Measurements from ENCODE around the gene ZNF548.
"Not testable (repeated sequence)": the region's sequence is repeated elsewhere in the genome, so short reads cannot be mapped to it uniquely, and the experiment has no call there.

The ZNF548 gene

GRCh38 chr19:57389730-57390598 is at the start of gene ZNF548:
Gene ZNF548, plus strand, starts transcription at chr19:57389854. Its CDS starts 246 bp downstream, at chr19:57390100.
- peak; percentile 99 for DNase-seq (ENCODE audit: low read depth)

GRCh38 chr19:57342582-57342981 is 47.1 kb upstream of the ZNF548 start:
- no peak for DNase-seq (ENCODE audit: low read depth)

- no peak for DNase-seq (ENCODE audit: low read depth)
Observed at GRCh38 chr19:57348136-57348535, 41.5 kb upstream of the ZNF548 start.

- DNase-seq (ENCODE audit: low read depth): peak; percentile 96
Observed at GRCh38 chr19:57350877-57351805, 38.5 kb upstream of the ZNF548 start, which contains the start of gene ZNF304. Gene ZNF304, plus strand, starts transcription at chr19:57351271. Its CDS starts 394 bp downstream, at chr19:57351665.

GRCh38 chr19:57351867-57352266 is 37.8 kb upstream of the ZNF548 start:
- no peak for DNase-seq (ENCODE audit: low read depth)

- no peak for DNase-seq (ENCODE audit: low read depth)
Observed at GRCh38 chr19:57355916-57356315, 33.7 kb upstream of the ZNF548 start.

- no peak for DNase-seq (ENCODE audit: low read depth)
Observed at GRCh38 chr19:57357406-57357805, 32.2 kb upstream of the ZNF548 start.

GRCh38 chr19:57359300-57359699 is 30.4 kb upstream of the ZNF548 start:
- DNase-seq (ENCODE audit: low read depth): no peak

- no peak for DNase-seq (ENCODE audit: low read depth)
Observed at GRCh38 chr19:57362419-57362818, 27.2 kb upstream of the ZNF548 start.

GRCh38 chr19:57362997-57363687 is 26.5 kb upstream of the ZNF548 start, which contains the start of the genes TRAPPC2B and ZNF547:
Gene TRAPPC2B, plus strand, starts transcription at chr19:57363551. Its CDS starts 1,283 bp downstream, at chr19:57364834.
Gene ZNF547, plus strand, starts transcription at chr19:57363551. Its CDS starts 5,005 bp downstream, at chr19:57368556.
- DNase-seq (ENCODE audit: low read depth): peak; percentile 99

- DNase-seq (ENCODE audit: low read depth): no peak
Observed at GRCh38 chr19:57363688-57364181, 25.9 kb upstream of the ZNF548 start.

- no peak for DNase-seq (ENCODE audit: low read depth)
Observed at GRCh38 chr19:57366776-57367175, 22.9 kb upstream of the ZNF548 start.

GRCh38 chr19:57374179-57374578 is 15.5 kb upstream of the ZNF548 start:
- no peak for DNase-seq (ENCODE audit: low read depth)

- not testable (repeated sequence) for DNase-seq (ENCODE audit: low read depth)
Observed at GRCh38 chr19:57374647-57375046, 15.0 kb upstream of the ZNF548 start.

GRCh38 chr19:57376151-57376550 is 13.5 kb upstream of the ZNF548 start:
- DNase-seq (ENCODE audit: low read depth): no peak

GRCh38 chr19:57377498-57378146 is 12.0 kb upstream of the ZNF548 start:
- no peak for DNase-seq (ENCODE audit: low read depth)

GRCh38 chr19:57380923-57381322 is 8.7 kb upstream of the ZNF548 start:
- no peak for DNase-seq (ENCODE audit: low read depth)

GRCh38 chr19:57382806-57383488 is 6.7 kb upstream of the ZNF548 start:
- no peak for DNase-seq (ENCODE audit: low read depth)

- no peak for DNase-seq (ENCODE audit: low read depth)
Observed at GRCh38 chr19:57389194-57389729, 392 bp upstream of the ZNF548 start.

GRCh38 chr19:57395710-57396109 is 6.1 kb downstream of the ZNF548 start:
- DNase-seq (ENCODE audit: low read depth): no peak

All from HS-27A (cell line).